GM21576 (cell line): ENCODE data around the gene CDC5L.
"Not testable (repeated sequence)": the region's sequence is repeated elsewhere in the genome, so short reads cannot be mapped to it uniquely, and the experiment has no call there.

Experiments
- ATAC-seq: cut with Tn5 transposase; IDR thresholded peaks from one replicate; pipeline ENCODE4 v1.9.1; 2021; ENCODE audit warnings: mild to moderate bottlenecking, moderate library complexity; ENCODE audit not compliant: unreplicated experiment

Gene CDC5L

DNA sequence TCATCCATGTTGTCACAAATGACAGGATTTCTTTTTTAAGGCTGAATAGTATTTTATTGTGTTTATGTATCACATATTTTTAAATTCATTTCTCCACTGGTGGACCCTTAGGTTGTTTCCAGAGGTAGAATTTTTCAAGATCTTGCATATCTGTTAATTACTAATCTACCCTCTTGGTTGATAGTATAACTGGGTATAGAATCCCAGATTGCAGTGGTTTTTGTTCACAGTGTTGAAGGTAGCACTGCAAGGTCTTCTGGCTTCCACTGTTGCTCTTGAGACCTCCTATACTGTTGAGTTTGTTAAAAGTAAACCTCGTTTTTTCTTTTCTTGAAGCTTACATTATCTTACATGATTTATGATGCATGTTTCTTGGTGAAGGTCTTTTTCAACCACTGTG lies 22.9 kb downstream of the CDC5L start:
- ATAC-seq, result no peak

DNA sequence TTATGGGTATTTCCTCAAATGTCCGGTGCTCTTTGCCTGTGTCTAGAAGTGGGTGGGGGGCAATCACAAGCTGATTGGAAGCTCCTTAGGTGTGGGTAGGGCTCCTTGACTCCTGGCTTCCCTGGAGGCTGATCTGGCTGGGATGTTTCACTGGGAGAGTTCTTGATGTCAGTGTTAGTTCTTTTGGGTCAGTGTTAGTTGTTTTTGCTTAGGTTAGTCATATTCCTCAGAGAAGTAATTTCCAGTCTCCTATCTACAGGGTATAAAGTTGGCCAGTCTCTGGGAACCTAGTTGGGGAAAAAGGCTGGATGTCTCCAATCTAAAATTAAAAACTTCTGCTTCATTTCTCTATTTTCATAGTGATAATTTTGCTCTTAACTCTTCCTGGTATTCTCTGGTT lies 23.6 kb downstream of the CDC5L start:
- no peak for ATAC-seq

DNA sequence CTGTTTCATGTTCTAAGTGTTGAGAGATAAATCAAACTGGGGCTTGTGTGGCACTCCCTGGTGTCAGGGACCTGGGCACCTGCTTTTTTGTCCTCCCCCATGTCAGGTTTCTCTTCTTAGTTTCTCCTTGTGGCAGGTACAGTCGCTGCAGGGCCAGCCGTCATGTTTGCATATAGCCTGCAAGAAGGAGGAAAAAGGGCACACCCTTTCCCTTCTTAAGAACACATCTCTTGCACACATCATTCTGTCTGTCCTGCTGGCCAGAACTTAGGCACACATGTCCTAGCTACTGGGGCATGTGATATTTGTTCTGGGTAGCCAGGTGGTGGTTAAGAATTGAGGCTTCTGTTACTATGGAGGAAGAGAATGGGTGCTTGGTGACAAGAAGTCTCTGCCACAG lies 27.9 kb downstream of the CDC5L start:
- no peak for ATAC-seq

DNA sequence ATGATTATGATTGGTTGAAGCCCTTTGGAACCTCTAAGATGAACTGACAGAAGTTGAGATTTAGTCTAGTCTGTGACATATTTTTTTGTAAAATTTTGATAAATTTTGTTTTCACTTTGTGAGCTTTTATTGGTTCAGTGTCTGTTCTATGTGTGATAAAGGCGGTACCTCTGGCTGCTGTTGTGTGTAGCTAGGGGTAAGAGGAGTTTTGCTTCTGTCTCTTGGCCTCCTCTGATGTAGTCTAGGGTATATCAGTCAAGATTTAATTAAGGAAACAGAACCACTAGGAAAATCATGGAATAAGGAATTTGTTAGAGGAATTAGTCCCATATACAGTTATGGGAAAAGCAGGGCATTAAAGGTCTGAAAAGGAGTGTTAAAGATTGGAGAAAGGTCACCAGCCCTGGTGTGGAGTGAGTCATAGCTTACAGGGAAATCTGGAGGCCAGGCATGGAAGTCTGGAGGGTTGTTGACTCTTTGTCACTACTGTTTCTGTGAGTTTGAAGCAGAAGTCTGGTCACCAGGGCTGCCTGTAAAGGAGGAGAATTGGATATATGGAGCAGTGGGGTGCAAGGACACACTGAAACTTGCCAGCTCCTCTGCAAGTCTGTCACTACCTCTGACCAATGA lies 28.5 kb downstream of the CDC5L start:
- ATAC-seq, result no peak

DNA sequence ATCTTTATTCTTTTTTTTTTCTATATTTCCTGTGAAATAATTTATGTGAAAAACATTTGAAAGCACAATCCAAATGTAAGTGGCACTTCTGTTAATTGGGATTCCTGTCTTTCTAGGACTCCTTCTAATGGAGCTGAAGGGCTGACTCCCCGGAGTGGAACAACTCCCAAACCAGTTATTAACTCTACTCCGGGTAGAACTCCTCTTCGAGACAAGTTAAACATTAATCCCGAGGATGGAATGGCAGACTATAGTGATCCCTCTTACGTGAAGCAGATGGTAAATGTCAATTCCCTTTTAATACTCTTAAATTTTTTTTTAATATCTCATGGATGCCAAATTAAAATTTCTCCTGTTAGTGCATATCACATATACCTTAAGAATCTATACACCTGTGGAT lies 35.0 kb downstream of the CDC5L start:
- ATAC-seq, result no peak

DNA sequence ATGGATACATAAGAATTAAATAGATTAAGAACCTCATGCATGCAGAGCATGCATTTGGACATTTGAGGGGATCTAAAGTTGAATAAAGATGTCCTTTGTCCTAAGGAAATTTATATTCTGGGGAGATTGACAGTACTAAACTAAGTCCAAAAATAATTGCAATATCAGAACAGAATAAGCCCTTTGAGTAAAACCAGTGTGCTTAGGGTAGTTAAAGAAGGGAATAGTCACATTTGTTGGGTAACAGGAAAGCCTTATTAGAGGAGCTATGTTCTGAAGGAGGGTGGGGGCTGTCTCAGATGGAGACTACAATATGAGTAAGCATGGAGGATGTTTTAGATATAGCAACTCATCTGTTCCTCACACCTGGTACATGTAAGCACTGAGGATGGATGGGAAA lies 35.8 kb downstream of the CDC5L start:
- ATAC-seq, result no peak

DNA sequence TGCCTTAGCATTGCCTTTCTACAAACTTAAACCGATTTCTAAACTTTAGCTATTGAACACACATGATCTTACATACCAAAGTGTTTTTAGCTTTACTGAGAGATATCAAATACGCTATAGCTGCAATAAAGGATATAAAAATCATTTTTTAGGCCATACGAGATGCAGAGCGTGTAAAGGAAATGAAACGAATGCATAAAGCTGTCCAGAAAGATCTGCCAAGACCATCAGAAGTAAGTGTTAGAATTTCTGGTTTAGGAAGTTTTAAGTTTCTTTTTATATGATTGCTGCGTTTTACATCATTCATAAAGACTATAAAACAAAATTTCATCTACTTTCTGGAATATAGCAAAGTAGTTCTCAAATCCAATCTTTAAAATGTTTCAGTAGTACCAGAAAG lies 38.4 kb downstream of the CDC5L start:
- ATAC-seq, result no peak

DNA sequence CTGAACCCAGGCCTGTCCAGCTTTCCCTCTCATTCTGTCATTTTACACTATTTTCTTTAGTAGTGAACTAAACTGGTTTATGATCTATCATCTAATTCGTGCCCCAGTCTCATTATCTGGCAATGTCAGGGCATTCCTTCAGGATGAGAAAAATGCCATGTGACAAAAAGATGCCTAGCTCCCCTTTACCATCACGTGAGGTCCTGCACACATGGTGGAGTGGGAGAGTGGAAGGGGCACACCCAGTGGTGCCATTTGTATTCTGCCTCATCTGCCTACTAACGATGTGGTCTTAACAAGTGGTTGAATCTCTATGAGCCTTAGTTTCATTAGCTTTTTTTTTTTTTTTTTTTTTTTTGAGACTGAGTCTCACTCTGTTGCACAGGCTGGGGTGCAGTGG lies 41.2 kb downstream of the CDC5L start:
- no peak for ATAC-seq

DNA sequence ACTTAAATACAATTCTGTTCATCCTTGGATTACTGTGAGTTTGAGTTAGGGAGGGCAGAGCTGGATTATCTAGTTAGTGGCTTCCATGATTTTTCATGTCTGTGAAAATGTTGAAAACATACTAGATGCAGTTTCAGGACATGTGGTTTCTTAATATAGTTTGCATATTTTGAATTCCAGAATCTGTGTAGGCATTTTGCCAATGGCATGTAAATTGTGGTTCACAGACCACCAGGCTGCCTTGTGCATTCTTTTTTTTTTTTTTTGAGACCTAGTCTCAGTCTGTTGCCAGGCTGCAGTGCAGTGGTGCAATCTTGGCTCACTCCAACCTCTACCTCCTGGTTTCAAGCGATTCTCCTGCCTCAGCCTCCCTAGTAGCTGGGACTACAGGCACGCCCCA lies 42.8 kb downstream of the CDC5L start:
- no peak for ATAC-seq

DNA sequence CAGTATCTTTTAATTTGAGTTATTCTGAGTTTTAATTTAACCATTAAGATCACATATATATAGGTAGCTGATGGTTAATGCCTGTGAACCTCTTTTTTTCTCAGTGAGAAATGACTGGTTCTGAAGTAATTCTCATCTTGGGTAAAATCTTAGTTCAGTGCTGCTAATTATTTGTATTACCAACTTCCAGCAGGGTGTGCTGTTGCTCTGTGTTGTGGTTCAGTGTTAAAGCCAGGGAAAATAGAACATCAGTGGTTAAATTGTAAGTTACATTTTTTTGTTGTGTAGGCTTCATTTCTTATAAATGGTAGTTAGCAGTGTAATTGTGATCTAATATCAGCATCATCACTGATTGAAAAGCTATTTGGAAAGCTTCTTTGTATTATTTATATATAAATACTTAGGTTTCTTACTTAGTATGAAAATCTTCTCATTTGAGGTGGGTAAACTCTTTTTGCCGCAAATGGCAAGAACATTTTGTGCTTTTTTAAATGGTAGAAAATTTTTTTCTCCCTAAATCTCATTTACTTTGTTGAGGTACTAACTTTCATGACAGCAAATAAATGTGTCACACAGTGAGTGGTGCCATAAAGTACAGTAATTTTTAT lies 43.7 kb downstream of the CDC5L start:
- ATAC-seq, result peak; percentile 58

DNA sequence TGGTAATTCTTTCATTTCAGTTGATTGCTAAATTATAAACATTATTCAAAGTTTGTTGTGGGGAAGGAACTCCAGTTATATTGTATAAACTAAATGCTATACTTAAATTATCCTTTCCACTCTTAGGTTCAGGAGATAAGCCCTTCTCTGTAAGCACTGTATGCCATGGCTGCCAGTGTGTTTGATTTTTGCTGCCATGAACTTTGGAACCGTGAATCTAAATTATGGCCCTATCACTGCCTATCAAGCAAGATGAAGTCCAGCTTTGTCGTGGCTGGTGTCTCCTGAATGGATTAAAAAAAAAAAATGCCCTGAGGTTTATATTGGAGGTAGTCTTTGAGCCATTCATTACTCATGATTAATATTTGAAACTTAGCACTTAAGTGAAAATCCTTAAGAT lies 44.7 kb downstream of the CDC5L start:
- no peak for ATAC-seq

DNA sequence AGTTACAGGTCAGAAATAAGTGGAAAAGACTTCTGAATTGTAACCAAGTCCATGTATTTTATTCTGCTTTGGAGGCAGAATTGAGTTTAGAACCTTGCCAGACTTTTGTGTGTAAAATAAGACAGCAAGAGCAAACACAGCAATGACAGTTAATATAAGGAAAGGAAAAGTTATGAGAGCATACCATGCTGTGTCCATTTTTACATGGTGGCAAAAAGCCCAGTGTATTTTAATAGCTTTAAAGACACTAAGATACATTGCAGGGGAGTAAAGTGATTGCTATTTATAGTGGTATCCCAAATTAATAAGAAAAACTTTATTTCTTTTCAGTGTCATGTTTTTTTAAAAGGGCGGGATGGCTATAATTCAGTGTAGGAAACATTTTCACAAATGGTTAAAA lies 45.2 kb downstream of the CDC5L start:
- ATAC-seq, result no peak

DNA sequence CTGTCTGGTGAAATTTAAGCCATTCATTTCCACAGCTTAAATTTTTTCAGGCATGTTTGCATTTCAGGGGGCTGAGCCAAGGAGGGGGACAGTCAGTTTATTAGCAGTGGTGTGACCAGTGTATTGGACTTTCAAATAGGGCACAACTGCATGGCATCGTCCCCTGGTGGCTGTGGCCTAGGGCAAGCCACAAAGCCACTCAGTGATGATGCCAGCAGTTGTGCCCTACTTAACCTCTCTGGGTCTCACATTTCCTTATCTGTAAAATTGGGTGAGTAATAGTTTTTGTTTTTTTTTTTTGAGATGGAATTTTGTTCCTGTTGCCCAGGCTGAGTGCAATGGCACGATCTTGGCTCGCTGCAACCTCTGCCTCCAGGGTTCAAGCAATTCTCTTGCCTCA lies 48.0 kb downstream of the CDC5L start:
- ATAC-seq, result no peak

DNA sequence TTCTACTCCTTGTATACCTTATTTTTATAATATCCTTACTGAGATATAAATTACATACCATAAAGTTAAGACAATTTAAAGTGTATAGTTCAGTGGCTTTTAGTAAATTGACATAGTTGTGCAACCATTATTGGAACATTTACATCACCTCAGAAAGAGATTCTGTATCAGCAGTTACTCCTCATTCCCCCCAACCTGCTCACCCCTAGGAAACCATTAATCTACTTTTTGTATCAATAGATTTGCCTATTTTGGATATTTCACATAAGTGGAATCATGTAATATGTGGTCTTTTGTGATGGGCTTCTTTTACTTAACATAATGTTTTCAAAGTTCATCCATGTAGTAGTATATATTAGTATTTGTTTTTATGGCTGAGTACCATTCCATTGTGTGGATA lies 51.3 kb downstream of the CDC5L start:
- ATAC-seq, result no peak

DNA sequence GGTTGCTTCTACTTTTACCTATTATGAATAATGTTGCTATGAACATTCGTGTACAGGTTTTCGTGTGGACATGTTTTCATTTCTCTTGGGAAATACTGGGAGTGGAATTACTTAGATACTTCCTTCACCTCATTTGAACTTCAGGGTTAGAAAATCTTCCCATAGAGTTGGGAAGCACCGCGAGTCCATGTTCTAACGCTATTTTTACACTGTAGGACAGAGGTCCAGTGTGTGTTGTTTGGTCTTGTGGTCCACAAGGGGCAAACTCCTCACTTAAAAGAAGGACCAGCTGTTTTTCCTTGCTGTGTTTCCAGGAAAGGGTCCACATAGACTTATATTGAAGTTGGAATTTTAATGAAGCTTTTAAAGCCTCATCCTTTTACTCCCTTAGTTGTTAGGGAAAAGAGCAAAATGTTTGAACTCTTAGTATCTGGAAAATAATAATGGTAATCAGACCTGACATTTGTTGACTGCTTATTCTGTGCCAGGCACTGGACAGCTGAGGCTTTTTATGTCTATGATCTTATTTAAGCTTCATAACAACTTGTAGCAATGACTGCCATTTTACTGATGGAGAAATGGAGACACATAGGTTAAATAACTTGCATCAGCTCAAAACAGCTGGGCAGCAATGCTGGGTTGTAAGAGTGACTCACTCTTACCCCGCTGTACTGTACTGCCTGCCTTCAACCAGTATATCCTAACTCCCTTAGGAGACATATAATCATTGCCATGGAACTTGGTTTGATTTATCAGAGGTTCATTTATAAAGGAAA lies 52.0 kb downstream of the CDC5L start:
- ATAC-seq, result no peak

DNA sequence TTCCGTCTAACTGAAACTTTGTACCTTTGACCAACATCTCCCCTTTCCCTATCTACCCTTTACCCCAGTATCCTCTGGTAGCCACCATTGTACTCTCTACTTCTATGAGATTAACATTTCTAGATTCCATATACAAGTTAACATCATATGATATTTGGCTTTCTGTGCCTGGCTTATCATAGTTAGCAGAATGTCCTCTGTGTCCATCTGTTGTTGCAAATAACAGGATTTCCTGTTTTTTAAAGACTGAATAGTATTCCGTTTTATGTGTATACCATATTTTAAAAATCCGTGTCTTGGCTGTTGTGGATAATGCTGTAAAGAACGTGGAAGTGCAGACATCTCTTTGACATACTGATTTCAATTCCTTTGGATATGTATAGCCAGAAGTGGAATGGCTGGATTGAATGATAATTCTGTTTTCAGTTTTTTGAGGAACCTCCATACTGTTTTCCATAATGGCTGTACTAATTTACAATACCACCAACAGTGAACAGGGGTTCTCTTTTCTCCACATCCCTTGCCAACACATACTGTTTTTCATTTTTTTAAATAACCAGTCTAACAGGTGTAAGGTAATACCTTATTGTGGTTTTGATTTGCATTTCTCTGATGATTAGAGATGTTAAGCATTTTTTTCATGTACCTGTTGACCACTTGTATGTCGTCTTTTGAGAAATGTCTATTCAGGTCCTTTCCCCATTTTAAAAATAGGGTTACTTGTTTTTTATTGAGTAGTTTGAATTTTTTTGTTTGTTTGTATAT lies 53.8 kb downstream of the CDC5L start:
- no peak for ATAC-seq

DNA sequence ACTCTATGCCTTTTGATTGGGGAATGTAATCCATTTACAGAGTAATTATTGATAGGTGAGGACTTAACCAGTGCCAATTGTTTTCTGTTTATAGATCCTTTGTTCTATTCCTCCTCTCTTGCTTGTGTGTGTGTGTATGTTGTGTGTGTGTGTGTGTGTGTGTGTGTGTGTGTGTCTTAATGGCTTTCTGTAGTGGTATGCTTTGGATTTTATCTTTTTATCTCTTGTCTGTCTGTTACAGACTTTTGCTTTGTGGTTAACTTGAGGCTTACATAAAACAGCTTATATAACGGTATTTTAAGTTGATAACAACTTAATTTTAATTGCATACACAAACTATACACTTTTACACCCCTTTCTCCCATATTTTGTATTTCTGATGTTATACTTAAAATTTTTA lies 54.7 kb downstream of the CDC5L start:
- ATAC-seq, result no peak

DNA sequence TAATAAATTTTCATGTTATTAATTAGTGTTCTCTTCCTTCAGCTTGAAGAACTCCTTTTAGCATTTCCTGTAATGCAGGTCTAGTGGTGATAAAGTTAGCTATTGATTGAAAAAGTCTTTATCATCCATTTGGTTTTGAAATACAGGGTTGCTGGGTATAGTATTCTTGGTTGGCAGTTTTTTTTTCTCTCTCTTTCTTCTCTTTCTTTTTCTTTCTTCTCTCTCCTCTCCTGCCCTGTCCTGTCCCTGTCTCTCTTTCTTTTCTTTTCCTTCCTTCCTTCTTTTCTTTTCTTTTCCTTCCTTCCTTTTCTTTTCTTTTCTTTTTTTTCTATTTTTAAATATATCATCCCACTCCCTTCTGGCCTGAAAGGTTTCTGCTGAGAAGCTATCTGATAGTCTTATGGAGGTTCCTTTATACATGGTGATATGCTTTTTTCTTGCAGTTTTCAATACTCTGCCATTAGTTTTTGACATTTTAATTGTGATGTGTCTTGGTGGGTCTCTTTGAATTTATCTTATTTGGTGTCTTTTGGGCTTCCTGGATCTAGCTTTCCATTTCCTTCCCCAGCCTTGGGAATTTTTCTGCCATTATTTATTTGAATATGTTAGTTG lies 55.4 kb downstream of the CDC5L start:
- ATAC-seq, result no peak

DNA sequence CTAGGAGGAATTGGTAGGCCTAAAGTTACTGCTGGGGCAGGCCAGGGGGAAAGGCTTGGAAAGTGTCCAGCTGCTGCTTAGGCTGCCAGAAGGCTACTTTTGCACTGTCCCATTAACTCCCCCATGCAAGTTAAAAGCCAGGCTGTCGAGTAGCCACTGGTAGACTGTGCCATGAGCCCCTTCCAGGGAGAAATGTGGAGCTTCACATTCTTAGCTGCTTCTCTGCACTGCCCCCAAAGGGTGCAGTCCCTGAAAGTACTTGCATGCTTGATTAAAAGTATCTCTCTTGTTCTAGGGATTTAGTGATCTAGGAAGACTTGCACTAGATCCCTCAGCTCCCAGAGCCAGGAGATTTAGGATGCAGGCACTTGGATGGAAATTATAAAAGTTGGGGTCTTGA lies 57.3 kb downstream of the CDC5L start:
- ATAC-seq, result no peak

DNA sequence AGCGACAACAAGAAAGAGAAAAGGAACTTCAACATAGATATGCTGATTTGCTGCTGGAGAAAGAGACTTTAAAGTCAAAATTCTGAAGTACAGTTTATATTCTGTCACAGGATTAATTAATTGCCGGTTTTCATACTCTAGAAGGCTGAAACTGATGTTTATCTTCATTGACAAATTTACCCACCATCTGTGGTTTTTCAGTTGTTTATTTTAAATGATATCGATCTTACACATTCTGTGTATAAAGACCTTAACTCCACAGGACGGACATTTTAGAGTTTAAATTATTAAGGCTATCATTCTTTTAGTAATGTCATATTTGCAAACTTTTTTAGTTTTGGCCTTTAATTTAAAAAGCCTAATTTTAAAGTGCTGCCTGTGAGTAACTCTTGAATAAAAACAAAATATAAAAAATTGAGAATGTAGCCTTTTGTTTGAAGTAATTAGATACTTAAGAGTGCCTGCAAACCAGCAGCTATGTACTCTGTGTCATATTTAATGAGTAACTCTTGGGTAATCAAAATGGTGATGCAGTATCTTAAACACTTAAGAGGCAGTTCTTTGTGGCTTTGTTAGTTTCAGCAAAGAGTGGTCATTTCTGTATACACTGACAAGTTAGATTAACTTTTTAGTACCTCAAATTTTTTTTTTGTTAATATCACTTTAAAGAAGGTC lies 59.3 kb downstream of the CDC5L start:
- no peak for ATAC-seq

DNA sequence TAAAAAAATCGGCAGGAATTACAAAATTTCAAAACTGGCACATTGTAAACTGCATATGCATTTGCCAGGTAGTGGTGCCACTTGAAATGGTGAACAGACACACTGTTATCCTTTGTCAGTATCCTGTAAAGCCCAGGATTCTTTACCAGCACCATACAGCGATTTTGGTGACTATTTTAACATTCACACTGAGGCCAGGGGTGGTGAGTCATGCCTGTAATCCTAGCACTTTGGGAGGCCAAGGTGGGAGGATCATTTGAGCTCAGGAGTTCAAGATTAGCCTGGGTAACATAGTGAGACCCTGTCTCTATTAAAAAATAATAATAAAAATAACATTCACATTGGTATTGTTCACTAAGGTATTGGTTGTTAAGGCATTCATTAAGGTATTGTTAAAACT lies 61.7 kb downstream of the CDC5L start:
- ATAC-seq, result not testable (repeated sequence)
